HEK293 (cell line): ENCODE data around the gene TDRD1.

Experiments
- CTCF ChIA-PET: fragments of 350-600 bp; formaldehyde crosslinking; extraction: SDS; loops from one replicate; lab custom pipeline; 2021; ENCODE audit warnings: antibody characterized with exemption; lab: Yijun Ruan, JAX
- POLR2A ChIA-PET: fragments of 300-600 bp; formaldehyde crosslinking; extraction: SDS; loops from one replicate; lab custom pipeline; 2020; ENCODE audit warnings: antibody characterized with exemption, inconsistent platforms; lab: Yijun Ruan, JAX
- H3K27ac ChIP-seq: fragments of 200-500 bp; sonication (Bioruptor generic); 2 replicates; pipeline ENCODE4 v1.5.1; 2014; ENCODE audit warnings: low read depth, low read length, control low read depth, inconsistent platforms; ENCODE audit errors: extremely low read depth
- H3K36me3 ChIP-seq, 2 experiments: fragments of 200-500 bp in 1 of 2; sonication (Bioruptor generic) in 1 of 2; 1 replicate in 1 of 2; 2 replicates in 1 of 2; pipeline ENCODE4 v1.5.1; 2014 to 2017; ENCODE audit warnings: inconsistent platforms in 2 of 2, low read length in 2 of 2; ENCODE audit not compliant: control insufficient read depth in 2 of 2, insufficient read depth in 1 of 2
- H3K4me1 ChIP-seq: fragments of 200-500 bp; sonication (Bioruptor generic); 2 replicates; pipeline ENCODE4 v1.5.1; 2014; ENCODE audit warnings: mild to moderate bottlenecking, low read length, inconsistent platforms; ENCODE audit not compliant: control insufficient read depth, insufficient read depth
- H3K4me3 ChIP-seq: 2 replicates; pipeline ENCODE4 v1.5.1; 2011; ENCODE audit warnings: low read depth, mild to moderate bottlenecking, control low read depth, low read length, moderate library complexity
- H3K9me3 ChIP-seq: fragments of 200-500 bp; sonication (Bioruptor generic); 2 replicates; pipeline ENCODE4 v1.5.1; 2014; ENCODE audit warnings: low read depth, low read length, inconsistent platforms; ENCODE audit not compliant: control insufficient read depth, insufficient read depth
- EGR2 ChIP-seq: fragments of 450-650 bp; formaldehyde crosslinking; IDR thresholded peaks from 2 replicates; pipeline ENCODE4 v1.5.1; 2016; ENCODE audit warnings: low read depth, missing biosample characterization, missing genetic modification characterization
- GFI1B ChIP-seq: fragments of 450-650 bp; formaldehyde crosslinking; IDR thresholded peaks from 2 replicates; pipeline ENCODE4 v1.5.1; 2016; ENCODE audit warnings: missing biosample characterization, missing genetic modification characterization
- GLI4 ChIP-seq: fragments of 450-650 bp; formaldehyde crosslinking; IDR thresholded peaks from 2 replicates; pipeline ENCODE4 v1.5.1; 2016; ENCODE audit warnings: missing biosample characterization, missing genetic modification characterization
- PRDM1 ChIP-seq: fragments of 450-650 bp; formaldehyde crosslinking; IDR thresholded peaks from 2 replicates; pipeline ENCODE4; 2016; ENCODE audit warnings: missing biosample characterization, missing genetic modification characterization
- RBAK ChIP-seq: fragments of 450-650 bp; formaldehyde crosslinking; IDR thresholded peaks from 2 replicates; pipeline ENCODE4 v1.5.1; 2016; ENCODE audit warnings: missing biosample characterization, missing genetic modification characterization
- ZBTB20 ChIP-seq: fragments of 450-650 bp; formaldehyde crosslinking; IDR thresholded peaks from 2 replicates; pipeline ENCODE4 v1.5.1; 2016; ENCODE audit warnings: missing biosample characterization, missing genetic modification characterization
- ZFHX2 ChIP-seq: fragments of 450-650 bp; formaldehyde crosslinking; conservative IDR thresholded peaks from 2 replicates; pipeline ENCODE4 v1.5.1; 2016; ENCODE audit warnings: missing biosample characterization, missing genetic modification characterization
- ZNF133 ChIP-seq: fragments of 450-650 bp; formaldehyde crosslinking; IDR thresholded peaks from 2 replicates; pipeline ENCODE4 v1.5.1; 2016; ENCODE audit warnings: missing biosample characterization, missing genetic modification characterization
- ZNF391 ChIP-seq: fragments of 450-650 bp; formaldehyde crosslinking; IDR thresholded peaks from 2 replicates; pipeline ENCODE4 v1.5.1; 2016; ENCODE audit warnings: low read depth, missing biosample characterization, missing genetic modification characterization, borderline replicate concordance
- ZNF398 ChIP-seq: fragments of 450-650 bp; formaldehyde crosslinking; IDR thresholded peaks from 2 replicates; pipeline ENCODE4 v1.5.1; 2017; ENCODE audit warnings: missing biosample characterization, missing genetic modification characterization
- ZNF473 ChIP-seq: fragments of 450-650 bp; formaldehyde crosslinking; IDR thresholded peaks from 2 replicates; pipeline ENCODE4 v1.5.1; 2017; ENCODE audit warnings: missing biosample characterization, missing genetic modification characterization
- ZNF560 ChIP-seq: fragments of 450-650 bp; formaldehyde crosslinking; IDR thresholded peaks from 2 replicates; pipeline ENCODE4 v1.5.1; 2017; ENCODE audit warnings: missing biosample characterization, missing genetic modification characterization, borderline replicate concordance
- ZSCAN16 ChIP-seq: fragments of 450-650 bp; formaldehyde crosslinking; IDR thresholded peaks from 2 replicates; pipeline ENCODE4 v1.5.1; 2016; ENCODE audit warnings: missing biosample characterization, missing genetic modification characterization
- TF ChIP-seq, protein P1 (sequence below): fragments of 450-650 bp; formaldehyde crosslinking; IDR thresholded peaks from 2 replicates; pipeline ENCODE4 v1.5.1; 2016; ENCODE audit warnings: missing biosample characterization, missing genetic modification characterization, borderline replicate concordance

Gene TDRD1

DNA sequence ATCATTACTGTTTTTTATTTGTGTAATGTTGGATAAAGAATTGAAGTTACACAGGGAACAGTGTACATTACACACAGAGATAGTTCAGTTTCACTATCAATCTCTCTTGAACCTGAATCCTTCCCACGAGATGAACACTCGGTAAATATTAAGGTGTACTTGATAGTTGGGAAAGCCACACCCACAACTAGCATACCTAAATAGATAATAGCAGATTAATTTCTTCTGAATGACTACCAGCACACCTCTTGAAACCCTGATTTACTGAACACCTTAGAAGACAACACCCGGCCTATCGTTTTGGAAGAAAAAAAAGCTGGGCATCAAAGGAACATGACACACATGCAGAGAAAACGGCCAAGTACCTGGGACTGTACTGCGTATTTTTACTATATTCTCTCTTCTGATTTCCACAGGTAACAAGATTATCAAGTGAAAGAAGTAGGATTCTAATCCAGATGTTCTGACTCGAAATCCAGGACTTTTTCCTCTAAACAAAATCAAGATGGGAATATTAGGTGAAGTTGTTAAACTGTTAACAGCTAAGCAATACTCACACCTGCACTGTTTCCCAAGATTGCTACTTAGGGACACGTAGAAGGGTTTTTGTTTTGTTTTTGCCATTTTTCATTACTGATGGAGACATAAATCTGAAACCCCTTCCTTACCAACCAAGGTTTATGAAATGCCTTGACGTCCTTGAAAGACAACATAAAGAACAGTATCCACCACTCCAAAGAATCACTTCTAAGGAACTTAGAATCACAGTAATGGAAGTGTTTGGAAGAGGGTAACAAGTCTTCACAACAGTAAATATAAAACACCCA, 6.2 kb upstream of the TDRD1 start (continued):
- TF ChIP-seq, protein P1, sequence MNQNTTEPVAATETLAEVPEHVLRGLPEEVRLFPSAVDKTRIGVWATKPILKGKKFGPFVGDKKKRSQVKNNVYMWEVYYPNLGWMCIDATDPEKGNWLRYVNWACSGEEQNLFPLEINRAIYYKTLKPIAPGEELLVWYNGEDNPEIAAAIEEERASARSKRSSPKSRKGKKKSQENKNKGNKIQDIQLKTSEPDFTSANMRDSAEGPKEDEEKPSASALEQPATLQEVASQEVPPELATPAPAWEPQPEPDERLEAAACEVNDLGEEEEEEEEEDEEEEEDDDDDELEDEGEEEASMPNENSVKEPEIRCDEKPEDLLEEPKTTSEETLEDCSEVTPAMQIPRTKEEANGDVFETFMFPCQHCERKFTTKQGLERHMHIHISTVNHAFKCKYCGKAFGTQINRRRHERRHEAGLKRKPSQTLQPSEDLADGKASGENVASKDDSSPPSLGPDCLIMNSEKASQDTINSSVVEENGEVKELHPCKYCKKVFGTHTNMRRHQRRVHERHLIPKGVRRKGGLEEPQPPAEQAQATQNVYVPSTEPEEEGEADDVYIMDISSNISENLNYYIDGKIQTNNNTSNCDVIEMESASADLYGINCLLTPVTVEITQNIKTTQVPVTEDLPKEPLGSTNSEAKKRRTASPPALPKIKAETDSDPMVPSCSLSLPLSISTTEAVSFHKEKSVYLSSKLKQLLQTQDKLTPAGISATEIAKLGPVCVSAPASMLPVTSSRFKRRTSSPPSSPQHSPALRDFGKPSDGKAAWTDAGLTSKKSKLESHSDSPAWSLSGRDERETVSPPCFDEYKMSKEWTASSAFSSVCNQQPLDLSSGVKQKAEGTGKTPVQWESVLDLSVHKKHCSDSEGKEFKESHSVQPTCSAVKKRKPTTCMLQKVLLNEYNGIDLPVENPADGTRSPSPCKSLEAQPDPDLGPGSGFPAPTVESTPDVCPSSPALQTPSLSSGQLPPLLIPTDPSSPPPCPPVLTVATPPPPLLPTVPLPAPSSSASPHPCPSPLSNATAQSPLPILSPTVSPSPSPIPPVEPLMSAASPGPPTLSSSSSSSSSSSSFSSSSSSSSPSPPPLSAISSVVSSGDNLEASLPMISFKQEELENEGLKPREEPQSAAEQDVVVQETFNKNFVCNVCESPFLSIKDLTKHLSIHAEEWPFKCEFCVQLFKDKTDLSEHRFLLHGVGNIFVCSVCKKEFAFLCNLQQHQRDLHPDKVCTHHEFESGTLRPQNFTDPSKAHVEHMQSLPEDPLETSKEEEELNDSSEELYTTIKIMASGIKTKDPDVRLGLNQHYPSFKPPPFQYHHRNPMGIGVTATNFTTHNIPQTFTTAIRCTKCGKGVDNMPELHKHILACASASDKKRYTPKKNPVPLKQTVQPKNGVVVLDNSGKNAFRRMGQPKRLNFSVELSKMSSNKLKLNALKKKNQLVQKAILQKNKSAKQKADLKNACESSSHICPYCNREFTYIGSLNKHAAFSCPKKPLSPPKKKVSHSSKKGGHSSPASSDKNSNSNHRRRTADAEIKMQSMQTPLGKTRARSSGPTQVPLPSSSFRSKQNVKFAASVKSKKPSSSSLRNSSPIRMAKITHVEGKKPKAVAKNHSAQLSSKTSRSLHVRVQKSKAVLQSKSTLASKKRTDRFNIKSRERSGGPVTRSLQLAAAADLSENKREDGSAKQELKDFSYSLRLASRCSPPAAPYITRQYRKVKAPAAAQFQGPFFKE (tag by site-specific recombination): no peak
- 0 out of 2 replicates have a peak, but pooled peaks have one; percentile 34 for TF ChIP-seq PRDM1 (tag by site-specific recombination)
- TF ChIP-seq RBAK: no peak
- 0 out of 2 replicates have a peak, but pooled peaks have one; percentile 3 for TF ChIP-seq GFI1B (tag by site-specific recombination)
- no peak for TF ChIP-seq ZSCAN16 (tag by site-specific recombination)
- TF ChIP-seq ZBTB20: no peak

DNA sequence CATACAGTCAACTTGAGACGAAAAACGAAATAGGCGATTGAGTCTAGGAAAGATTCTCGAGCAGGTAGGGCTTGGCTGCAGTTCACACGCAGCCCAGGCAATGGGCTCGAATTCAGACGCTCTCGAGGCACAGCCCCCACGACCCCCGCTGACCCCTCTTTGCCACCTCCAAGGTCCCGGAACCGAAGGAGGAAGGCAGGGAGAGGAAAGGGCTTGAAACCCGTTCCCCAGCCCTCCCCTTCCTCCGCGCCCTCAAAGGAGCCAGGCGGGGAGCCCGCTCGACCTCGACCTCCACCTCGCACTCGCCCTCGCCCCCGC, 5.6 kb upstream of the TDRD1 start:
- H3K27ac ChIP-seq: peak overlapping the region; percentile 93
- H3K36me3 ChIP-seq: no peaks in the 10 kb centered on the region; a peak in 1 of 3 replicates
- peaks cover 9% of the 10 kb centered on the region for H3K4me1 ChIP-seq
- peak overlapping the region; percentile 96 for H3K4me3 ChIP-seq
- peak; percentile 36; the same call in 1 of the 2 replicates for TF ChIP-seq ZNF398 (tag by site-specific recombination)
- TF ChIP-seq ZNF560: no peak
- TF ChIP-seq ZNF133: no peak
- no peak for TF ChIP-seq ZNF473 (tag by site-specific recombination)
- 0 out of 2 replicates have a peak, but pooled peaks have one; percentile 3 for TF ChIP-seq EGR2 (tag by site-specific recombination)
- TF ChIP-seq GLI4: no peak
- 0 out of 2 replicates have a peak, but pooled peaks have one; percentile 76 for TF ChIP-seq ZNF391 (tag by site-specific recombination)
- peak; percentile 4; the same call in 1 of the 2 replicates for TF ChIP-seq ZFHX2 (tag by site-specific recombination)
- ChIA-PET POLR2A (interaction anchor here (0.8 to 1.6 kb wide), 5 partner anchors 14 to 130 kb away, joined by 3 to 9 read pairs (median 3); partner anchors contain the start of gene ADRB1), CTCF (interaction anchor here (0.7 kb wide), 1 partner anchor 131 kb away, joined by 7 read pairs; no protein-coding TSS in a partner anchor)
- H3K9me3 ChIP-seq: no peaks in the 10 kb centered on the region
